ENCODE results near the gene KCNK3.

The KCNK3 gene

GRCh38 chr2:26674771-26675170, 17.8 kb upstream of the KCNK3 start:
- Histone ChIP-seq H3K27me3 (replicated peaks; ENCODE audit: insufficient read depth, low read length) (peaks cover 89% of the 10 kb centered on the region), H3K27ac (ENCODE audit: low read length) (no peak overlapping the region), H3K4me3 (ENCODE audit: low read length) (no peak overlapping the region), H3K4me2 (ENCODE audit: low read depth, low read length) (no peak overlapping the region), H2AFZ (ENCODE audit: low read length) (no peak overlapping the region), H3F3A (ENCODE audit: insufficient read depth, low read length) (no peaks in the 10 kb centered on the region), H3K9me2 (replicated peaks; ENCODE audit: insufficient read depth, low read length) (no peaks in the 10 kb centered on the region), H3K36me3 (replicated peaks; ENCODE audit: insufficient read depth, low read length) (no peaks in the 10 kb centered on the region), H3K79me2 (ENCODE audit: low read length) (no peaks in the 10 kb centered on the region), H3K9ac (ENCODE audit: low read length) (no peak overlapping the region), H3K9me3 (replicated peaks; ENCODE audit: insufficient read depth, low read length) (no peaks in the 10 kb centered on the region), H4K20me1 (ENCODE audit: insufficient read depth, low read length) (no peaks in the 10 kb centered on the region), H3K4me1 (ENCODE audit: low read length) (no peaks in the 10 kb centered on the region)
- DNase-seq: no peak
- no peak for TF ChIP-seq EZH2 (optimal IDR thresholded peaks at IDR 0.05; ENCODE audit: low read depth, low read length)
- TF ChIP-seq CTCF (IDR thresholded peaks at IDR 0.05; ENCODE audit: low read length): no peak
- TF ChIP-seq EZH2phosphoT487 (IDR thresholded peaks at IDR 0.05; ENCODE audit: low read length): no peak

- Histone ChIP-seq H3K9me2 (replicated peaks; ENCODE audit: insufficient read depth, low read length) (no peaks in the 10 kb centered on the region), H3K36me3 (replicated peaks; ENCODE audit: insufficient read depth, low read length) (no peaks in the 10 kb centered on the region), H3K79me2 (ENCODE audit: low read length) (no peaks in the 10 kb centered on the region), H2AFZ (ENCODE audit: low read length) (no peak overlapping the region), H3K27ac (ENCODE audit: low read length) (no peak overlapping the region), H3K4me2 (ENCODE audit: low read depth, low read length) (no peak overlapping the region), H3K4me3 (ENCODE audit: low read length) (no peak overlapping the region), H3K9ac (ENCODE audit: low read length) (no peak overlapping the region), H3K27me3 (replicated peaks; ENCODE audit: insufficient read depth, low read length) (peaks cover 90% of the 10 kb centered on the region), H3K9me3 (replicated peaks; ENCODE audit: insufficient read depth, low read length) (no peaks in the 10 kb centered on the region), H3F3A (ENCODE audit: insufficient read depth, low read length) (no peaks in the 10 kb centered on the region), H3K4me1 (ENCODE audit: low read length) (no peaks in the 10 kb centered on the region), H4K20me1 (ENCODE audit: insufficient read depth, low read length) (no peaks in the 10 kb centered on the region)
- TF ChIP-seq EZH2phosphoT487 (IDR thresholded peaks at IDR 0.05; ENCODE audit: low read length): no peak
- no peak for TF ChIP-seq EZH2 (optimal IDR thresholded peaks at IDR 0.05; ENCODE audit: low read depth, low read length)
- TF ChIP-seq CTCF (IDR thresholded peaks at IDR 0.05; ENCODE audit: low read length): no peak
- no peak for DNase-seq
Measured at GRCh38 chr2:26675651-26676255, 16.8 kb upstream of the KCNK3 start.

- DNase-seq: no peak
- Histone ChIP-seq H3K4me1 (ENCODE audit: low read length) (no peaks in the 10 kb centered on the region), H3K27me3 (replicated peaks; ENCODE audit: insufficient read depth, low read length) (peaks cover 86% of the 10 kb centered on the region), H3K9ac (ENCODE audit: low read length) (no peak overlapping the region), H3K27ac (ENCODE audit: low read length) (no peak overlapping the region), H3K9me3 (replicated peaks; ENCODE audit: insufficient read depth, low read length) (no peaks in the 10 kb centered on the region), H3F3A (ENCODE audit: insufficient read depth, low read length) (no peaks in the 10 kb centered on the region), H3K4me3 (ENCODE audit: low read length) (no peak overlapping the region), H2AFZ (ENCODE audit: low read length) (no peak overlapping the region), H3K9me2 (replicated peaks; ENCODE audit: insufficient read depth, low read length) (no peaks in the 10 kb centered on the region), H4K20me1 (ENCODE audit: insufficient read depth, low read length) (no peaks in the 10 kb centered on the region), H3K4me2 (ENCODE audit: low read depth, low read length) (no peak overlapping the region), H3K36me3 (replicated peaks; ENCODE audit: insufficient read depth, low read length) (no peaks in the 10 kb centered on the region), H3K79me2 (ENCODE audit: low read length) (no peaks in the 10 kb centered on the region)
- no peak for TF ChIP-seq CTCF (IDR thresholded peaks at IDR 0.05; ENCODE audit: low read length)
- TF ChIP-seq EZH2phosphoT487 (IDR thresholded peaks at IDR 0.05; ENCODE audit: low read length): no peak
- no peak for TF ChIP-seq EZH2 (optimal IDR thresholded peaks at IDR 0.05; ENCODE audit: low read depth, low read length)
Measured at GRCh38 chr2:26678035-26678434, 14.5 kb upstream of the KCNK3 start.
